SK-N-SH treated with all-trans-retinoic acid at 6 μM for 48 hours (cell line): ENCODE measurements around the gene SEC14L5.

ENCODE experiments used
- ATAC-seq: fragments of 200-7000 bp; cut with Tn5 transposase; 3 replicates; pipeline ENCODE4 v1.9.1; 2020; ENCODE audit warnings: mild to moderate bottlenecking, moderate library complexity
- BACH2 ChIP-seq: fragments of 250-450 bp; sonication (Bioruptor Pico); IDR thresholded peaks from 2 replicates; pipeline ENCODE4 v1.9.0; 2021; ENCODE audit warnings: mild to moderate bottlenecking, borderline replicate concordance
- GLIS3 ChIP-seq: fragments of 250-450 bp; sonication (Bioruptor Pico); IDR thresholded peaks from 2 replicates; pipeline ENCODE4 v1.5.0; 2020; ENCODE audit warnings: mild to moderate bottlenecking, moderate library complexity
- ISL1 ChIP-seq: fragments of 250-450 bp; sonication (Bioruptor Pico); IDR thresholded peaks from 2 replicates; pipeline ENCODE4 v2.1.2; 2022; ENCODE audit warnings: mild to moderate bottlenecking, moderate library complexity
- OSR1 ChIP-seq: fragments of 250-450 bp; sonication (Bioruptor Pico); IDR thresholded peaks from 2 replicates; pipeline ENCODE4 v1.8.0; 2022; ENCODE audit warnings: moderate library complexity, mild to moderate bottlenecking, inconsistent platforms
- PPARA ChIP-seq: fragments of 250-450 bp; sonication (Bioruptor Pico); IDR thresholded peaks from 2 replicates; pipeline ENCODE4 v1.5.0; 2020; ENCODE audit warnings: mild to moderate bottlenecking, borderline replicate concordance
- RARB ChIP-seq: fragments of 250-450 bp; sonication (Bioruptor Pico); IDR thresholded peaks from 2 replicates; pipeline ENCODE4 v1.8.0; 2021; ENCODE audit warnings: mild to moderate bottlenecking, moderate library complexity
- SNAI2 ChIP-seq: fragments of 250-450 bp; sonication (Bioruptor Pico); IDR thresholded peaks from 2 replicates; pipeline ENCODE4 v1.5.0; 2020; ENCODE audit warnings: mild to moderate bottlenecking, moderate library complexity
- TCF4 ChIP-seq: fragments of 250-450 bp; sonication (Bioruptor Pico); IDR thresholded peaks from 2 replicates; pipeline ENCODE4 v1.8.0; 2021; ENCODE audit warnings: mild to moderate bottlenecking, moderate library complexity, borderline replicate concordance
- ZC3H10 ChIP-seq: fragments of 250-450 bp; sonication (Bioruptor Pico); IDR thresholded peaks from 2 replicates; pipeline ENCODE4 v1.5.1; 2021; ENCODE audit warnings: mild to moderate bottlenecking, moderate library complexity
- ZNF565 ChIP-seq: fragments of 450-650 bp; formaldehyde crosslinking; conservative IDR thresholded peaks from 2 replicates; pipeline ENCODE4 v1.5.0; 2020; ENCODE audit warnings: low read depth, mild to moderate bottlenecking, moderate library complexity
- ZNF8 ChIP-seq: fragments of 450-650 bp; formaldehyde crosslinking; IDR thresholded peaks from 2 replicates; pipeline ENCODE4 v1.5.0; 2020; ENCODE audit warnings: mild to moderate bottlenecking, moderate library complexity
- TF ChIP-seq, protein P1 (sequence below): fragments of 250-450 bp; sonication (Bioruptor Pico); IDR thresholded peaks from 2 replicates; pipeline ENCODE4 v1.5.0; 2020; ENCODE audit warnings: mild to moderate bottlenecking, moderate library complexity
- TF ChIP-seq, protein P2 (sequence below): fragments of 250-450 bp; sonication (Bioruptor Pico); IDR thresholded peaks from 2 replicates; pipeline ENCODE4 v1.5.1; 2021; ENCODE audit warnings: mild to moderate bottlenecking, moderate library complexity
- TF ChIP-seq, protein P3 (sequence below): fragments of 250-450 bp; sonication (Bioruptor Pico); IDR thresholded peaks from 2 replicates; pipeline ENCODE4 v1.8.0; 2021; ENCODE audit warnings: low read depth, mild to moderate bottlenecking, moderate library complexity, borderline replicate concordance
- TF ChIP-seq, protein P4 (sequence below): fragments of 250-450 bp; sonication (Bioruptor Pico); IDR thresholded peaks from 2 replicates; pipeline ENCODE4 v1.5.1; 2020; ENCODE audit warnings: low read depth, mild to moderate bottlenecking, moderate library complexity
- TF ChIP-seq, protein P5 (sequence below): fragments of 250-450 bp; sonication (Bioruptor Pico); IDR thresholded peaks from 2 replicates; pipeline ENCODE4 v1.8.0; 2020; ENCODE audit warnings: mild to moderate bottlenecking, moderate library complexity, borderline replicate concordance

SEC14L5 gene

DNA sequence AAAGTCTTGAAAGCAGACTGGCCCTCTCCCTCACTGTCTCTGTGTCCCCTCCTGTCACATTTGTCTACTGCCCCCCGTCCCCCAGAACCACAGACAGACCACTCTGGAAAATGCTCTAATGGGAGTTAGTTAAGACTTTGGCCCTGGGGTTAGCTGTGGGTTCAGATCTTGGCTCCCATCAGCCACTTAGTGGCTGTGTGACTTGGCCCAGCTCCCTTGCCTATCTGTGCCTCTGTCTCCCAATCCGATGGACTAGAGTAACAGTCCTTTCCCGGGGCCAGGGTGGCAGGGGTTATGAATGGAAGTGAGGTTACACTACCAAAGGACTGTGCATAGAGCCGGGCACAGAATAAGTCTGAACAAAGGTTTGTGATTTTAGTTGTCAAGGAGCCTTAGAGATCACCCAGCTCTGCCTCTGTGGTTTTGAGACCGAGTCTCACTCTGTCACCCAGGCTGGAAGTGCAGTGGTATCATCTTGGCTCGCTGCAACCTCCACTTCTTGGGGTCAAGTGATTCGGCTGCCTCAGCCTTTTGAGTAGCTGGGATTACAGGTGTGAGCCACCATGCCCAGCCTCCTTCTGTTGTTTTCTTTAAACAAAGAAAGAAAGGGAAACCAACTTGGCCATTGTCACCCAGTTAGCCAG, 44.9 kb upstream of the SEC14L5 start:
- TF ChIP-seq OSR1 (CRISPR knock-in tag) (no peak), TCF4 (CRISPR knock-in tag) (no peak)
- no peak for ATAC-seq

DNA sequence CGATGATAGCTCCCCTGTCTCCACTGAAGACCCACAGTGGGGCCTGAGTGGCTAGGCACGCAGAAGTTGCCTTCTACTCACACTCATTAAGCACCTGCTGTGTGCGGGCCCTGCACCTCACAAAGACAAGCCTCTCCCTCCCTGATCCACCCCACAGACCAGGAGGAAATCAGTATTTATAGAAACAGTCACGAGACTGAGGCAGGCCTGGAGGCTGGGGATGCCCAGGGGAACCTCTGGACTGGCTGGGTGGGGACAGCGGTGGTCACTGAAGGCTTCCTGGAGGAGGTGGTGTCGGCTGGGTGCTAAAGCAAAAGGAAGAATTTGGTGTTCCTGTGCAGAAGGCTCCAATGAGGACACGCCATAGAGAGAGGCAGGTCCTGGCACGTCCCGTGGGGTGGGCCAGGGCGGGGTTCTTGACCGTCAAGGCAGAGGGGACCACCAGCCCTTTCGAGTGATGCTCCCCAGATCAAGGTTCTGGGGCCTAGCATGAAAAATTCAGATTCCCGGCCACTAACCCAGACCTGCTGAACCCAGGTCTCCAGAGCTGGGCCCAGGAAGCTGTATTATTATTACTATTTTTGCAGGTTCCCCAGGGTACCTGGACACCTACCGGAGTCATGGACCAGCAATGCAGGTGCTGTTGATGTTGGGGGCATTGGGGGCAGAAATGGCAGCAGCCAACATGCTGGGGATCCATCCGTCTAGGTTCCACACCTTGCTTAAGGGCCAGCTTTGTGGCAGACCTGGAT, 44.2 kb upstream of the SEC14L5 start:
- TF ChIP-seq, protein P1, sequence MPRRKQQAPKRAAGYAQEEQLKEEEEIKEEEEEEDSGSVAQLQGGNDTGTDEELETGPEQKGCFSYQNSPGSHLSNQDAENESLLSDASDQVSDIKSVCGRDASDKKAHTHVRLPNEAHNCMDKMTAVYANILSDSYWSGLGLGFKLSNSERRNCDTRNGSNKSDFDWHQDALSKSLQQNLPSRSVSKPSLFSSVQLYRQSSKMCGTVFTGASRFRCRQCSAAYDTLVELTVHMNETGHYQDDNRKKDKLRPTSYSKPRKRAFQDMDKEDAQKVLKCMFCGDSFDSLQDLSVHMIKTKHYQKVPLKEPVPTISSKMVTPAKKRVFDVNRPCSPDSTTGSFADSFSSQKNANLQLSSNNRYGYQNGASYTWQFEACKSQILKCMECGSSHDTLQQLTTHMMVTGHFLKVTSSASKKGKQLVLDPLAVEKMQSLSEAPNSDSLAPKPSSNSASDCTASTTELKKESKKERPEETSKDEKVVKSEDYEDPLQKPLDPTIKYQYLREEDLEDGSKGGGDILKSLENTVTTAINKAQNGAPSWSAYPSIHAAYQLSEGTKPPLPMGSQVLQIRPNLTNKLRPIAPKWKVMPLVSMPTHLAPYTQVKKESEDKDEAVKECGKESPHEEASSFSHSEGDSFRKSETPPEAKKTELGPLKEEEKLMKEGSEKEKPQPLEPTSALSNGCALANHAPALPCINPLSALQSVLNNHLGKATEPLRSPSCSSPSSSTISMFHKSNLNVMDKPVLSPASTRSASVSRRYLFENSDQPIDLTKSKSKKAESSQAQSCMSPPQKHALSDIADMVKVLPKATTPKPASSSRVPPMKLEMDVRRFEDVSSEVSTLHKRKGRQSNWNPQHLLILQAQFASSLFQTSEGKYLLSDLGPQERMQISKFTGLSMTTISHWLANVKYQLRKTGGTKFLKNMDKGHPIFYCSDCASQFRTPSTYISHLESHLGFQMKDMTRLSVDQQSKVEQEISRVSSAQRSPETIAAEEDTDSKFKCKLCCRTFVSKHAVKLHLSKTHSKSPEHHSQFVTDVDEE = no peak
- no peak for TF ChIP-seq ZNF8 (CRISPR knock-in tag)
- TF ChIP-seq ZNF565 (CRISPR knock-in tag) = no peak
- TF ChIP-seq, protein P2, sequence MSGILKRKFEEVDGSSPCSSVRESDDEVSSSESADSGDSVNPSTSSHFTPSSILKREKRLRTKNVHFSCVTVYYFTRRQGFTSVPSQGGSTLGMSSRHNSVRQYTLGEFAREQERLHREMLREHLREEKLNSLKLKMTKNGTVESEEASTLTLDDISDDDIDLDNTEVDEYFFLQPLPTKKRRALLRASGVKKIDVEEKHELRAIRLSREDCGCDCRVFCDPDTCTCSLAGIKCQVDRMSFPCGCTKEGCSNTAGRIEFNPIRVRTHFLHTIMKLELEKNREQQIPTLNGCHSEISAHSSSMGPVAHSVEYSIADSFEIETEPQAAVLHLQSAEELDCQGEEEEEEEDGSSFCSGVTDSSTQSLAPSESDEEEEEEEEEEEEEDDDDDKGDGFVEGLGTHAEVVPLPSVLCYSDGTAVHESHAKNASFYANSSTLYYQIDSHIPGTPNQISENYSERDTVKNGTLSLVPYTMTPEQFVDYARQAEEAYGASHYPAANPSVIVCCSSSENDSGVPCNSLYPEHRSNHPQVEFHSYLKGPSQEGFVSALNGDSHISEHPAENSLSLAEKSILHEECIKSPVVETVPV (CRISPR knock-in tag) = no peak
- no peak for TF ChIP-seq PPARA
- TF ChIP-seq, protein P3, sequence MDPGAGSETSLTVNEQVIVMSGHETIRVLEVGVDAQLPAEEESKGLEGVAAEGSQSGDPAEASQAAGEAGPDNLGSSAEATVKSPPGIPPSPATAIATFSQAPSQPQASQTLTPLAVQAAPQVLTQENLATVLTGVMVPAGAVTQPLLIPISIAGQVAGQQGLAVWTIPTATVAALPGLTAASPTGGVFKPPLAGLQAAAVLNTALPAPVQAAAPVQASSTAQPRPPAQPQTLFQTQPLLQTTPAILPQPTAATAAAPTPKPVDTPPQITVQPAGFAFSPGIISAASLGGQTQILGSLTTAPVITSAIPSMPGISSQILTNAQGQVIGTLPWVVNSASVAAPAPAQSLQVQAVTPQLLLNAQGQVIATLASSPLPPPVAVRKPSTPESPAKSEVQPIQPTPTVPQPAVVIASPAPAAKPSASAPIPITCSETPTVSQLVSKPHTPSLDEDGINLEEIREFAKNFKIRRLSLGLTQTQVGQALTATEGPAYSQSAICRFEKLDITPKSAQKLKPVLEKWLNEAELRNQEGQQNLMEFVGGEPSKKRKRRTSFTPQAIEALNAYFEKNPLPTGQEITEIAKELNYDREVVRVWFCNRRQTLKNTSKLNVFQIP (CRISPR knock-in tag) = no peak
- TF ChIP-seq GLIS3 (CRISPR knock-in tag) = no peak
- TF ChIP-seq ISL1 (CRISPR knock-in tag) = no peak
- TF ChIP-seq OSR1 (CRISPR knock-in tag) = no peak
- ATAC-seq = no peak

DNA sequence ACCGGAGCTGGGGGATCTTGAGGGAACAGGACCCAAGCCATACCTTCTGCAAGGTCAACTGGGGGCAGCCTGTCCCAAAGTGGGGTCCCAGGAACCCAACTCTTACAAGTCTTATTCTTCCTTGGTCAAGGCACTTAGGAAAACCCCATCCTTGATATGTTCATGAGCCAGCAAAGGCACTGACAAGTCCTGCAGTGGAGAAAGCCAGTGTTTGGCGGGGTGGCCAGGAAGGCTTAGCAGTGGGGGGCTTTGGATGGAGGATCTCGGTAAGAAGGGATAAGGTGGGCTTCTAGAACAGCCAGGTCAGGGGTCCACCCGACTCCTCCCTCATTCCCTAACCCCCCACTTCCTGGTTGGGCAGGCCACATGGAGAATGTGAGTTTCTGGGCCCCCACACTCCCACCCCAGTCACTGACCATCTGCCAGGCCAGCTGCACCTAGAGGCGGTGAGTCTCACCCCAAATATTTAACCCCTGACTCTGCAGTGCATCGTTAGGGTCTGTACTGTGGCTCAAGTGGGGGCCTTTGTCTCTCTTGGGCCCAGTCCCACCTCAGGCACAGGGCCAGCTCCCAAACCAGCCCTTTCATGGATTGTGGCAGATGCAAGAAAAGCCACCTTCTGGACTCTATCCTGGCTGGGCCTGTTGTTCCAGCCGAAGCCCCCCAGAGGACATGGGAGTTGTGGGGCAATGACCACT, 43.5 kb upstream of the SEC14L5 start:
- ATAC-seq = no peak
- TF ChIP-seq BACH2 (CRISPR knock-in tag) (no peak), ZC3H10 (CRISPR knock-in tag) (no peak), RARB (no peak), PPARA (no peak), TCF4 (CRISPR knock-in tag) (no peak), SNAI2 (CRISPR knock-in tag) (no peak), ZNF8 (CRISPR knock-in tag) (no peak)
- TF ChIP-seq, protein P2 (CRISPR knock-in tag) = no peak
- TF ChIP-seq, protein P4, sequence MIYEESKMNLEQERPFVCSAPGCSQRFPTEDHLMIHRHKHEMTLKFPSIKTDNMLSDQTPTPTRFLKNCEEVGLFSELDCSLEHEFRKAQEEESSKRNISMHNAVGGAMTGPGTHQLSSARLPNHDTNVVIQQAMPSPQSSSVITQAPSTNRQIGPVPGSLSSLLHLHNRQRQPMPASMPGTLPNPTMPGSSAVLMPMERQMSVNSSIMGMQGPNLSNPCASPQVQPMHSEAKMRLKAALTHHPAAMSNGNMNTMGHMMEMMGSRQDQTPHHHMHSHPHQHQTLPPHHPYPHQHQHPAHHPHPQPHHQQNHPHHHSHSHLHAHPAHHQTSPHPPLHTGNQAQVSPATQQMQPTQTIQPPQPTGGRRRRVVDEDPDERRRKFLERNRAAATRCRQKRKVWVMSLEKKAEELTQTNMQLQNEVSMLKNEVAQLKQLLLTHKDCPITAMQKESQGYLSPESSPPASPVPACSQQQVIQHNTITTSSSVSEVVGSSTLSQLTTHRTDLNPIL = no peak
- TF ChIP-seq, protein P5, sequence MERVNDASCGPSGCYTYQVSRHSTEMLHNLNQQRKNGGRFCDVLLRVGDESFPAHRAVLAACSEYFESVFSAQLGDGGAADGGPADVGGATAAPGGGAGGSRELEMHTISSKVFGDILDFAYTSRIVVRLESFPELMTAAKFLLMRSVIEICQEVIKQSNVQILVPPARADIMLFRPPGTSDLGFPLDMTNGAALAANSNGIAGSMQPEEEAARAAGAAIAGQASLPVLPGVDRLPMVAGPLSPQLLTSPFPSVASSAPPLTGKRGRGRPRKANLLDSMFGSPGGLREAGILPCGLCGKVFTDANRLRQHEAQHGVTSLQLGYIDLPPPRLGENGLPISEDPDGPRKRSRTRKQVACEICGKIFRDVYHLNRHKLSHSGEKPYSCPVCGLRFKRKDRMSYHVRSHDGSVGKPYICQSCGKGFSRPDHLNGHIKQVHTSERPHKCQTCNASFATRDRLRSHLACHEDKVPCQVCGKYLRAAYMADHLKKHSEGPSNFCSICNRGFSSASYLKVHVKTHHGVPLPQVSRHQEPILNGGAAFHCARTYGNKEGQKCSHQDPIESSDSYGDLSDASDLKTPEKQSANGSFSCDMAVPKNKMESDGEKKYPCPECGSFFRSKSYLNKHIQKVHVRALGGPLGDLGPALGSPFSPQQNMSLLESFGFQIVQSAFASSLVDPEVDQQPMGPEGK = no peak
